GM18520 (cell line): ENCODE results near the gene GNAZ.

Experiments used
- ATAC-seq: cut with Tn5 transposase; IDR thresholded peaks from one replicate; pipeline ENCODE4 v1.9.1; 2021; ENCODE audit not compliant: unreplicated experiment

Gene GNAZ

GRCh38 chr22:23075525-23076216 lies 5.4 kb downstream of the GNAZ start:
- ATAC-seq, result no peak

- ATAC-seq, result no peak
Observed at GRCh38 chr22:23076896-23077572, 6.7 kb downstream of the GNAZ start.

DNA sequence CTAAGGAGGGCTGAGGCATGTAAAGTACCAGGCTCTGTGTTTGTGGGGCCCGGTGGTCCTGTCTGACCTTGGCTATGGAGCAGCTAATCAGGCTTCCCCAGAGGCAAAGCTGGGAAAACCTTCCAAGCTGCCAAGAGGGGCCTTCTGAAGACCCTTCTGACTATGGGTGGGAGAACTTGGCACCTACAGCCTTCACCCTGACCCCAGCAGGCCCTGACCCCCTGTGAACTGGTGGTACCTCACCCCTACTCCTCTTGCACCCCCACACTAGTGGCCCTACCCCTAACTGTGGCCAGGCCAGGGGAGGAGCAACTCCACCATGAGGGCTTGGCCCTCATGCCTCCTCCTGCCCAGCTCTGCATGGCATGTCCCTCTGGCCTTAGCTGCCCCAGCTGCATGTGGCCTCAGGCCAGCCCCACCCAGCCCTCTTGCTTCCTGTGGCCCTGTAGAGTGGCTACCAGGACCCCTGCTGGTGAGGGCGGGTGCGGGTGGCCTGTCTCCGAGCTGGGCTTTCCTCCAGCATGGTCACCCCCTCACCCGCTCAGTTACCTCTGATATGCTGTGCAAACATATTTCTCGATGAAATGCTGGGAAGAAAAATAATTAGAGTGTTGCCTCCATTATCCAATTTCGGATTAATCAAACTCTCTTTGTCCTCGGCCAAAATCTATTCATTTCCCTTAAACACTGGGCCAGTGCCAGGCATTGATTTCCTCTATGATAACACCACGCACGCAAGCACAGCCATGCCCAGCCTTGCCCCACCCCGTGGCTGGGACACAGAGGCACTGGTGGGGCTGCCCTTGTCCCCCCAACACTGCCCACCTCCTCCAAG lies 7.5 kb downstream of the GNAZ start:
- no peak for ATAC-seq

DNA sequence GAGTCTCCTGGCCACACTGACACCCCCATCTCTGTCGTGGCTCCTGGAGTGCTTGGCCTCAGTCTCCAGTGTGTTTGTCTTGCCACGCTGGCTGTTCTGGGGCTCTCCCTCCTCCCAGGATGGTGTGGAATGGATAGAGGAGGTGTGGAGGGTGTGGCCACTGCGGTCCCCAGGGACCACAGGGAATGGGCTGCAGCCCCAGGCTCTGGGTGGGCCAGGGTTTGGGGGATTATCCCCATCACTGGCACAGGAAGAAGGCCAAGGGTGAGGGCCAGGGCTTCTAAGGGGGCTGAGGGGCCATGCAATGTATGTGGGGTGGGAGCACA lies 8.1 kb downstream of the GNAZ start:
- no peak for ATAC-seq

DNA sequence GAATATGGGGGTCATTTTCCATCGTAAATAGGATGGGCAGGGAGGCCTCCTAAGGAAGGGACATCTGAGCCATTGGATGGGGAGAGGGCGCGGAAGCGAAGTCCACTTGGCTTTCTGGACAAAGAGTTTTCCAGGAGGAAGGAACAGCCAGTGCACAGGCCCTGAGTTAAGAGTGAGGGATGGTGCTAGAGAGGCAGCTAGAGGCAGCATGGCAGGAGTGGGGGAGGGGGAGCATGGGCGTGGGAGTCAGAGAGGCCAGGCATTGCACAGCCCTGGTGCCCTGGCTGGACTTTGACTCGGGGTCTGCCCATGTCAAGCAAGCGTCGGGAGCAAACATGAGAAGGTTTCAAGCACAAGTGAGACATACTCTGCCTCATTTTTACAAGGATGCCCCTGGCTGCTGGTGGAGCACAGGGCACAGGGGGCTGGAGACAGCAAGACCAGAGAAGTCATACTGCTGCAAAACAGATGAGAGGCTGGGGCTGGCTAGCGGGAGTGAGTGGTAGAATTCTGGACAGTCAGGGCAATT lies 9.0 kb downstream of the GNAZ start:
- ATAC-seq, result no peak

DNA sequence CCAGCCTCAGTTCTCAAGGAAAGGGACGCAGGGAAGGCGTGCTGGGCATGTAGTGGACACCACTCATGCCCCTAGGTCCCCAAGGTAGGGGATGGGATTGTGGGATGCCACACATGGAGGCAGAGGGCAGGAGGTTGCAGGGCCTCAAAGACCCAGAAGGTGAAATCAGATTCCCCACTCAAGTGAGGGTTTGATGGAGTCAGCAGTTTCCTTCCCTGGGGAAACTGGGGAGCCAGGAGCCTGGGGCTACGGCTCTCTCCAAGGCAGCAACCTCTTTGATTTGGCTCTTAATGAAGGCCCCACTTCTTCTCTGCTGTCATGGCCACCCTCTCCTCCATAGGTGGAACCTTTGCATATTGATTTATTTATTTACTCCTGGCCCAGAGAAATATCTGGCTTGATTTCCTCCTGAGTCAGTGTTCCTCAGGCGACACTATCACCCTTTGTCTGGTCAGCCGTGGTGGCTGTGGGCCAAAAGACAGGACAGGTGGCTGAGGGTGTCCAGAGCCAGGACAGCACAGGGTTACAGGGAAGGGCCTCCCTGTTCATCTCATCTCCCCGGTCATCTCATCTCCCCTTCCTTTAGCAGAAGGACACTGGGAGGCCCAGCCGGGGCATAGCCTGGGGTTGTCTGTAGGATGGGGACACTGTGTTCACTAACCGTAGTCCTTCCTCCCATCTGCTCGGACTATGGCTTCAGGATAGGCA lies 9.6 kb downstream of the GNAZ start:
- no peak for ATAC-seq

DNA sequence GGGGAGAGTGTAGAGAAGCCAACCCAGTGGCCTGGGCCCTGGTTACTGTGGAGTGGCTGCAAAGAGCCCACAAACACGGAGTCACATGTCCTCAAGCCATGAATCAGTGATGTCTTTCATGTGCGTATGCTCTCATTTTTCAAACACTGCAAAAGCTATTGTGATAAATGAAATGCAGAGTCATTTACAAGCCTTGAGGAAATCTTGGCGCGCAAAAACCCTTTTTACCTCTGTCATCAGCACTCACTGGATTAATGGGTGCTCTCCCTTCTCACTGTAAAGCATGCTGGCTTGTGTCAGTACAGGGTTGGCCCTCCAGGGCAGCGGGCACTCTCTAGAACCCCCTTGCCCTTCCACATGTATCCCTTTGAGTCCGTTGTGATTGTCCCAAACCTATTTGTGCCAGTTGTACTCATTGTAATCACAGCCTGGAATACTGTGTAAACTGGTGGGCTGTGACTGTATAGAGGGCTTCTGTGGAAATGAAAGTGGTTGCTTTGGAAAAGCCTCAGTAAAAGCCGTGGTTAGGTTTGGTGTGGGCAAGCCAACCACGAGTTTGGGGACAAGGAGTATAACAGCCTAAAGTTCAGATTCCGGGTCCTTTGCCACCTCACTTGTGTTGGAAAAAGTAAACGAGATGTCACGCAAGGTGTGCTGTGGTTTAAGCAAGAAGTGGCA lies 10.4 kb downstream of the GNAZ start:
- no peak for ATAC-seq

- ATAC-seq, result no peak
Observed at GRCh38 chr22:23082534-23083314, 12.4 kb downstream of the GNAZ start.

DNA sequence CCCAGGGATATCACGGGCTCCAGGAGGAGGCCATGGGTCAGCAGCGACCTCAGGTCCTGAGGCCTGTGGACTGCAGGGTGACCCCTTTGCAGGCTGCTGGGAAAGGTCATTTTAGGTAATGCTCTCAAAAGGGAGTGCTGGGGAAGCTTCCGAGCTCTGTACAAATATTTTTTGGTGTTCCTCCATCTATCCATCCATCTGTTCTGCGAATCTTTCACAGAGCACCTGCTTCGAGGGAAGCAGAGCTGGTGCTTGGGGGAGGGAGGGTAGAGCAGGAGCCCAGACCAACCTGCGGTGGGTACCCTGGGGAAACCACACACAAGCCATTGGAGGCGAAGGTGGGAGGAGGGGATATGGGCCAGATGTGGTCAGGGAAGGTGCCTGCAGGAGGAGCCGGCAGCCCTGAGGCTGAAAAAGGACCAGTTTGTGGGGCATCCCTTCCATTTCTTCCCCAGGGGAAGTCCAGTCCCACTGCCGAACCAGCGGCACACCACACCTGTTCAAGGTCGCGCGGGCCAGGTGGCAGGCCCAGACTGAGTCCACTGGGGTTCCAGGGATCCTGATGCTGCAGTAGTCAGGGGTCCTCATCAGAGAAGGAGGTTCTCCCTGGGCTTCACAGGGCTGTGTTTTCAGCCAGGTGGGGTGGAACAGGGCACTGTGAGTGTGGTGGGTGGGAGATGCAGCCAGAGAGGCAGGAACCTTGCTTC lies 13.1 kb downstream of the GNAZ start:
- no peak for ATAC-seq

DNA sequence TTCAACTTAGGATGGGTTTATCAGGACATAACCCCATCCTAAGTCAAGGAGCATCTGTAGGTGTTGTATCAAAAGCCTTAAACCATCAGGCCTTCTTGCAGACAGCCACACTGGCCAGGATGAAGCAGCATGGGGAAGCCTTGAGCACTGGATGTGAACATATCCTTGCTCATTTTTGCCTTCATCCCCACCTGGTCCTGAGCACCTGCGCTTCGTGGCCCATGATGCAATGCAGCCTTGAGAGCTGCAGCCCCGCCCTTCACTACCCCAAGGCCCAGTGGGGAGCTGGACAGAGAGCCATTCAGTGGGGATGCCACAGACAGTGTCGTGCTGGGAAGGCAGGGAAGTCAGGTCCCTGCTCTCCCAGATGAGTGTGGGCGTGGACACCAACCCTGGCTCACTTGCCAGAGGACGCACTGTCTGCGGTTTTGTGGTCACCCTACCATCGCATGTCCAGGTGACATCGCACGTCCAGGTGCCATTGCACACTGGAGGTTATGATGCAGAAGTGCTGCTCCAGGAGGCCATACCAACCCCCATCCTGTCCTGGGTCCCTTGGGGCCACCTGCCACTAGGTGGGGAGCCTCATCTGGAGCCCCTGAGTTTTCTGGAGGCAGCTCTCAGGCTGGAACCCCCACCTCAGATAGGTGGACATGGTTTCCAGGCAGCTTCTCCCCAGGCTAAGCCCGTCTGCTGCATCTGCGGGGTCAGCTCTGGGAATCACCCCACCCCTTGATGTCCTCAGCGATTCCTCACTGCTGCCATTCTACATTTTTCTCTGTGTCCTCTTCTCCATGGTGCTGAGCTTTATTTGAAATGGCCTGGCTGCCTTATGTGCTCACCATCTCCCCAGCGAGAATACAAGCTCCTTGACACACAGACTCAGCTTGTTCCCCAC lies 14.4 kb downstream of the GNAZ start:
- no peak for ATAC-seq

DNA sequence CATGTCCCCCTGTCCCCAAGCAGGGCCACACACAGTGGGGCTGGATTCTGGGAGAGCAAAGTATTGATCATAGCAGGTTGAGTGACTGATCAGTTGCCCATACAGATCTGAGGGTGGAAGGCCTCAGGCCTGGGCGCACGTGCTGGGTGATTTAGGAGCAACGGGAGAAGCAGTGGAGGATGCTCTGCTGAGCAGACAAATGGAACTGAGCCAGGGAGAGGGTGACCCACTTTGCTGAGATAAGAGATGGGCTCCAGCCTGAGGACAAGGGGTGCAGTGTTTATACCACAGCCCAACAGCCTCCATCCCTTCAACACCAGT lies 15.0 kb downstream of the GNAZ start:
- no peak for ATAC-seq

GRCh38 chr22:23085785-23086184 lies 15.5 kb downstream of the GNAZ start:
- no peak for ATAC-seq

GRCh38 chr22:23086263-23086662 lies 15.9 kb downstream of the GNAZ start:
- no peak for ATAC-seq

DNA sequence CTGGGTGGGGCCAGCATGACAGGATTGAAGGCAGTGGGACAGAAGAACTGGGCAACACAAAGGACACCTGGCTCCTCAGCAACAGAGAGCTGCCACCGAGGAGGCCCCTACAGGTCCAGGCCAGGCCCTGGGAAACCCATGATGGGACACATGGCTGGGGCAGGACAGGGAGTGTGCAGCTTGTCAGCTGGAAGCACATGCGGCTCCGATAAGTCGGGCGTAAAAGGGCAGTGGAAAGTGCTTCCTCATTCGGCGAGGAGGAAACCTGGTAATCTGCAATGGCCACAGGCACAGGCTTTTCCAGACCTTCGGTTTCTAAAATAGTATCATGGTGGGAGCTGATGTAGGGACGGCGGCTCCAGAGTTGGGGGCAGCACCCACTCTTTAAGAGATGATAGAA lies 16.5 kb downstream of the GNAZ start:
- no peak for ATAC-seq

DNA sequence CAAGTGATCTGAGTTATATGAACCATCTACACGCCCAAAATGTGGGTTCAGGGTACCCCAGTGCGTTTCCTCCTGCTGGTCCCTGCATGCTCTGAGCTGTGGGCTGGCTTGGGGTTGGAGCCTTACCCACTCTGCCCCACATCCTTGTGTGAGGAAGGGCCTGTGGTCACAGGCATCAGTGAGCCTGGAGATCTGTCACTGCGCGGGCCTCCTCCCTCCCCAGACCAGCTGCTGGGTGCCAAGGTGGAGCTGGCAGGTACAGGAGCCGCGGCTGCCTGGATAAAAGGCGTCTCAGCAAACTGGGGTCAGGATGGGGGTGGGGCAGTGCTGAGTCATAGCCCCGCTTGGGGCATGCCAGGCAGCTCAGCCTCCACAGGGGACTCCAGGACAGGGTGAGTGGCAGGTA lies 17.9 kb downstream of the GNAZ start:
- ATAC-seq, result no peak

DNA sequence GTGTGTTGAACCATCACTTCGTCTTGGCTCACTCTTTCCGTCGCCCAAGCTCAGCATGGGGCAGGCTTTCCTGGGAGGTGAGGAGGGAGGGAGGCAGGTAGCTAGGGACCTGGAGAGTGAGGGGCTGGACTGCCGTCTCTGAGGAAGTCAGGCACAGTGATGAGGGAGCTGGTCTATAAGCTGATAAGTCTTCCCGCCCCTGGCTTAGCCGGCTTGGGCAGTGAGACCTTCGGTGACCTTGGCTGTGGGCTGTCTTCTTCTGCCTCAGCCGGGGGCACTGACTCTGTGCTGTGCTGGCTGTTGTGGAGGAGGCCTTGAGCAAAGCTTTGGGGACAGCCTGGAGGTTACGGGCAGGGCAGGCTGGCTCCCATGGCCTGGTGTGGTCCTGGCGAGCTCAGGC lies 18.7 kb downstream of the GNAZ start:
- ATAC-seq, result no peak

GRCh38 chr22:23089633-23090456 lies 19.5 kb downstream of the GNAZ start:
- no peak for ATAC-seq

DNA sequence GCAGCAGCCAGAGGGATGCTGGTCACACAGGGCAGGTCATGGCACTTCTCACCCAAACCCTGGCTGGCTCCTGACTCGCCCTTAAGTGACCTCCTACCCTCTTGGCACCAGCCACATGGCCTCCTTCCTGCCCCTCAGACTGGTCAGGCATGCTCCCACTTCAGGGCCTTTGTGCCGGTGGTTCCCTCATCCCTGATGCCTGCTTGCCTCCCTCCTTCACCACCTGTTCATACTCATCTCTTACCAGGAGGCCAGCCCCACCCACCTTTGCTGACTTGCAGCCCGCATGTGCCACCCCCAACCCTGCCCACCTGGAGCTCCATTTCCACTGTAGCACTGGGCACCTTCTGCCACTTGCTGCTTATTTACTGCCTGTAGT lies 20.1 kb downstream of the GNAZ start:
- no peak for ATAC-seq
